Measurements from ENCODE around the gene DGCR2.
"Not testable (repeated sequence)": the region's sequence is repeated elsewhere in the genome, so short reads cannot be mapped to it uniquely, and the experiment has no call there.

Gene DGCR2

GRCh38 chr22:19079691-19080090 is 42.5 kb downstream of the DGCR2 start:
- no peak for FAIRE-seq

- FAIRE-seq = no peak
These were observed 46.8 kb downstream of the DGCR2 start for GRCh38 chr22:19075404-19075803.

- not testable (repeated sequence) for FAIRE-seq
These were observed 49.4 kb downstream of the DGCR2 start for GRCh38 chr22:19072853-19073252.

GRCh38 chr22:19070397-19071169 is 51.6 kb downstream of the DGCR2 start:
- no peak for FAIRE-seq

- no peak for FAIRE-seq
These were observed 52.8 kb downstream of the DGCR2 start for GRCh38 chr22:19069451-19069850.

GRCh38 chr22:19068784-19069271 is 53.4 kb downstream of the DGCR2 start:
- FAIRE-seq = no peak

GRCh38 chr22:19067696-19068348 is 54.4 kb downstream of the DGCR2 start:
- FAIRE-seq = no peak

- FAIRE-seq = no peak
These were observed 55.5 kb downstream of the DGCR2 start for GRCh38 chr22:19066531-19067271.

GRCh38 chr22:19065929-19066328 is 56.3 kb downstream of the DGCR2 start:
- FAIRE-seq = no peak

GRCh38 chr22:19065298-19065859 is 56.8 kb downstream of the DGCR2 start:
- no peak for FAIRE-seq

- FAIRE-seq = no peak
These were observed 57.7 kb downstream of the DGCR2 start for GRCh38 chr22:19064354-19065054.

GRCh38 chr22:19063581-19064353 is 58.4 kb downstream of the DGCR2 start:
- no peak for FAIRE-seq

- FAIRE-seq = no peak
These were observed 59.3 kb downstream of the DGCR2 start for GRCh38 chr22:19062943-19063308.

GRCh38 chr22:19062139-19062942 is 59.9 kb downstream of the DGCR2 start:
- FAIRE-seq = no peak

- no peak for FAIRE-seq
These were observed 60.6 kb downstream of the DGCR2 start for GRCh38 chr22:19061471-19062138.

- FAIRE-seq = no peak
These were observed 61.7 kb downstream of the DGCR2 start for GRCh38 chr22:19060356-19061009.

GRCh38 chr22:19059481-19060278 is 62.5 kb downstream of the DGCR2 start:
- no peak for FAIRE-seq

GRCh38 chr22:19058713-19059451 is 63.3 kb downstream of the DGCR2 start:
- FAIRE-seq = no peak

Data from colon (tissue), 2 donors.